Cardiac muscle cell (in vitro differentiated cells and primary cell): ENCODE measurements around the gene TXLNB. TPM values are rescaled to one million over a fixed set of nuclear protein-coding genes. Genes with fewer than 3 reads are reported as not detected.
"Not testable (repeated sequence)": the region's sequence is repeated elsewhere in the genome, so short reads cannot be mapped to it uniquely, and the experiment has no call there.

Source experiments
- DNase-seq, 2 donors: peaks; one replicate each; pipeline versions ENCODE4 v3.0.0 to v3.0.0-alpha.2; 2010 to 2017; ENCODE audit warnings: low read depth in 1 of 2, low spot score in 1 of 2
- H3K27ac ChIP-seq: fragments of 200-600 bp; sonication (generic); 2 replicates; pipeline ENCODE4 v1.5.1; 2016
- H3K27me3 ChIP-seq: fragments of 200-600 bp; sonication (generic); 2 replicates; pipeline ENCODE4 v1.6.0; 2016; ENCODE audit warnings: control low read depth
- H3K36me3 ChIP-seq: fragments of 200-600 bp; sonication (generic); 2 replicates; pipeline ENCODE4 v1.5.1; 2016; ENCODE audit warnings: control low read depth
- H3K4me1 ChIP-seq: fragments of 200-600 bp; sonication (generic); 2 replicates; pipeline ENCODE4 v1.8.1; 2017; ENCODE audit warnings: low read depth, mild to moderate bottlenecking, mixed run types
- H3K4me3 ChIP-seq: fragments of 200-600 bp; sonication (generic); 2 replicates; pipeline ENCODE4 v1.5.1; 2016; ENCODE audit warnings: mild to moderate bottlenecking
- H3K9me3 ChIP-seq: fragments of 200-600 bp; sonication (generic); 2 replicates; pipeline ENCODE4 v1.5.1; 2017; ENCODE audit warnings: low read depth, mild to moderate bottlenecking, control low read depth
- polyA plus RNA-seq: library from polyadenylated mRNA; unstranded; fragments of >200 nt; fragmentation: Nextera tagmentation; extraction: Ambion mirVana; gene quantifications from 2 replicates; pipeline ENCODE4 v1.2.1, GENCODE V29; 2016
- total RNA-seq: library from RNA; depleted of rRNA; stranded (reverse); fragments of >200 nt; gene quantifications from 2 replicates; pipeline ENCODE4 v1.2.3, GENCODE V29; 2016
- TF ChIP-seq, protein P1 (sequence below): IDR thresholded peaks from 2 replicates; pipeline ENCODE4 v1.5.1; 2012; ENCODE audit warnings: low read depth, mild to moderate bottlenecking, low read length

Gene TXLNB
- total and polyA plus RNA-seq, 2 experiments from 2014 or later, result 5.9 to 17.5 TPM

DNA sequence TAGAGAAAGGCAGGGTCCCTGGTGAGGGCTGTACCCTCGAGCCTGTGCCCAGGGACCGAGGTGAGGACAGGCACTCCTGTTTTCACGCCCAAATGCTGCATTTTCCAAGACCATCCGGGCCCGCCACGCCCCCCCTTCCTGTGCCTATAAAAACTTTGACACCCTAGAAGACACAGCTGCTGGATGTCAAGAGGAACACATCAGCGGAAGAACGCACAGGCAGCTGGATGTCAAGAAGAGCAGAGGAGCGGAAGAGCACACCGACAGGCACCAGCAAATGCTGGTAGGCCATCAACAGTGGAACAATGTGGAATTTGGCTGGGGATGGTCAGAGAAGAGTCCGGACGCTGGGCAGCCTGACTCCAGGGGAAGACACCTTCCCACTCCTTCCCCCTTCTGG, 56.1 kb downstream of the TXLNB start:
- H3K36me3 ChIP-seq, result no peaks in the 10 kb centered on the region

DNA sequence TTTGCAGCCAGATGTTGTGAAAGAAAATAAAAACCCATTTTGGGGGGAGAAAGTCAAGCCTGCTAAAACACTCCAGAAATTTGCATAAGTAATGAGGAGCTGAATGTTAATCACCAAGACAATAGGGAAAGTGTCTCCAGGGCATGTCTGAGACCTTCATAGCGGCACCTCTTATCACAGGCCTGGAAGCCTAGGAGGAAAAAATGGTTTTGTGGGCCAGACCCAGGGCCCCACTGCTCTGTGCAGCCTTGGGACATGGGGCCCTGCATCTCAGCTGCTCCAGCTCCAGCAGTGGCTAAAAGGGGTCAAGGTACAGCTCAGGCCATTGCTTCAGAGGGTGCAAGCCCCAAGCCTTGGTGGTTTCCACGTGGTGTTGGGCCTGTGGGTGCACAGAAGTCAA, 57.6 kb downstream of the TXLNB start:
- H3K36me3 ChIP-seq, H3K27me3 ChIP-seq, H3K27ac ChIP-seq, H3K9me3 ChIP-seq, H3K4me3 ChIP-seq, DNase-seq: not testable (repeated sequence)
- H3K4me1 ChIP-seq, result peaks cover 12% of the 10 kb centered on the region

More for the DNA sequence above, 56.1 kb downstream of the TXLNB start:
- TF ChIP-seq, protein P1, sequence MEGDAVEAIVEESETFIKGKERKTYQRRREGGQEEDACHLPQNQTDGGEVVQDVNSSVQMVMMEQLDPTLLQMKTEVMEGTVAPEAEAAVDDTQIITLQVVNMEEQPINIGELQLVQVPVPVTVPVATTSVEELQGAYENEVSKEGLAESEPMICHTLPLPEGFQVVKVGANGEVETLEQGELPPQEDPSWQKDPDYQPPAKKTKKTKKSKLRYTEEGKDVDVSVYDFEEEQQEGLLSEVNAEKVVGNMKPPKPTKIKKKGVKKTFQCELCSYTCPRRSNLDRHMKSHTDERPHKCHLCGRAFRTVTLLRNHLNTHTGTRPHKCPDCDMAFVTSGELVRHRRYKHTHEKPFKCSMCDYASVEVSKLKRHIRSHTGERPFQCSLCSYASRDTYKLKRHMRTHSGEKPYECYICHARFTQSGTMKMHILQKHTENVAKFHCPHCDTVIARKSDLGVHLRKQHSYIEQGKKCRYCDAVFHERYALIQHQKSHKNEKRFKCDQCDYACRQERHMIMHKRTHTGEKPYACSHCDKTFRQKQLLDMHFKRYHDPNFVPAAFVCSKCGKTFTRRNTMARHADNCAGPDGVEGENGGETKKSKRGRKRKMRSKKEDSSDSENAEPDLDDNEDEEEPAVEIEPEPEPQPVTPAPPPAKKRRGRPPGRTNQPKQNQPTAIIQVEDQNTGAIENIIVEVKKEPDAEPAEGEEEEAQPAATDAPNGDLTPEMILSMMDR, result no peak
- Histone ChIP-seq H3K9me3 (no peaks in the 10 kb centered on the region), H3K4me3 (no peak overlapping the region), H3K27me3 (no peaks in the 10 kb centered on the region), H3K4me1 (peaks cover 4% of the 10 kb centered on the region), H3K27ac (no peak overlapping the region)
- no peak for DNase-seq

DNA sequence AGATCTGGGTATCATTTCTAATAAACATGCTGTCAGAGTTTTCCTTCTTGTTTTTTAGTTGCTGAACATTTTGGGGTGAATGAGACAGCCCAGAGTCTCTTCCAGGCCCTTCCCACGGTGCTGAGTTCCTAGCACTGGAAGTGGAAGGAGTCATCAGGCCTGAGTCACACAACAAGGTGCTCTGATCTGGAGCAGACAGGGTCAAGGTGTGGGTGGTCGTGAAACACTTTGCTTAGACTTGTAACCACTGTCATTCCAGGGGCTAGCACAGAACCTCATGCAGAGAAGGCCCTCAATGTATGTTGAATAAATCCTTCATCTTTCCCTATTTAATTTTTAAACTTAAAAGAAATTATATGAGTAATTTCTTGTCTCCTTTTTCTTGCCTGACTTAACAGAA, 60.6 kb downstream of the TXLNB start:
- no peaks in the 10 kb centered on the region for H3K27me3 ChIP-seq
- H3K36me3 ChIP-seq, result no peaks in the 10 kb centered on the region
- H3K4me1 ChIP-seq, result peaks cover 12% of the 10 kb centered on the region
- peak overlapping the region; percentile 71 for H3K27ac ChIP-seq
- TF ChIP-seq, protein P1, result no peak
- H3K4me3 ChIP-seq, result no peak overlapping the region
- no peaks in the 10 kb centered on the region for H3K9me3 ChIP-seq
- DNase-seq, result no peak

DNA sequence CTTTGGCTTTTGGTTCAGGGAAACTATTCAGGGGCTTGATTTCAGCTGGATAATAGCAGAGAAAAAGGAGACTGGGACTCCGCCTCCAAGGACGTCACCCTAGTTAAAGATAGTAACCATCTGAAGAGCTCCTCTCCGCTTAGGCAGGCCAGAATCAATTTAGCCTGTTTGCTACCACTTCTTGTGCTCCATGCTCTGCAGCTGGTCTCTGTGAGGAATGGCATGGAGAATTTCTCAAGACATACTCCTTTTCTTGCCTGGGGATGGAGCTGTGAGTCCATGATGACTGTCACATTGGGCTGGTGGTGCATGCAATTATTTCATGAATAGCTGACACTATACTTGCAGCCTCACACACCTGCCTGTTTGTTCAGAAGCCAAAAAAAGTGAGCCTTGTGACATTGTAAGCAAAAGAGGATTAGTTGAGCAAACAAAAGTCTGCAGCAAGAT, 61.4 kb downstream of the TXLNB start:
- no peaks in the 10 kb centered on the region for H3K27me3 ChIP-seq
- H3K4me1 ChIP-seq, result peaks cover 12% of the 10 kb centered on the region
- TF ChIP-seq, protein P1, result peak; percentile 18
- no peak overlapping the region for H3K4me3 ChIP-seq
- peak overlapping the region; percentile 71 for H3K27ac ChIP-seq
- H3K36me3 ChIP-seq, result no peaks in the 10 kb centered on the region
- peak; percentile 43 to 55 for DNase-seq
- no peaks in the 10 kb centered on the region for H3K9me3 ChIP-seq

DNA sequence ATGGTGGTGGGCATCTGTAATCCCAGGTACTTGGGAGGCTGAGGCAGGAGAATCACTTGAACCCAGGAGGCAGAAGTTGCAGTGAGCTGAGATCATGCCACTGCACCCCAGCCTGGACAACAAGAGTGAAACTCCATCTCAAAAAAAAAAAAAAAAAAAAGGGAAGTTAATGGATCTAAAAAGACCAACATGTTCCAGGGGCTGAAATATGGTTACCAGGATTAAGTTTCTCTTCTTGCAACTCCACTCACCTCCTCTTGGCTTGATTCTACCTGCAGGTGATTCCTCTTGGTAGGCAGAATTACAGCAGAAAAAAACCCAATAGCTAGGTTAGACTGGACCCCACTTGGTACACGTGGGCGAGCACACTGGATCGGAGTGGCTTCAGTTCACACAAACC, 63.4 kb downstream of the TXLNB start:
- H3K27ac ChIP-seq, DNase-seq, H3K36me3 ChIP-seq, H3K4me3 ChIP-seq, H3K9me3 ChIP-seq, H3K27me3 ChIP-seq: not testable (repeated sequence)
- H3K4me1 ChIP-seq, result peaks cover 12% of the 10 kb centered on the region

DNA sequence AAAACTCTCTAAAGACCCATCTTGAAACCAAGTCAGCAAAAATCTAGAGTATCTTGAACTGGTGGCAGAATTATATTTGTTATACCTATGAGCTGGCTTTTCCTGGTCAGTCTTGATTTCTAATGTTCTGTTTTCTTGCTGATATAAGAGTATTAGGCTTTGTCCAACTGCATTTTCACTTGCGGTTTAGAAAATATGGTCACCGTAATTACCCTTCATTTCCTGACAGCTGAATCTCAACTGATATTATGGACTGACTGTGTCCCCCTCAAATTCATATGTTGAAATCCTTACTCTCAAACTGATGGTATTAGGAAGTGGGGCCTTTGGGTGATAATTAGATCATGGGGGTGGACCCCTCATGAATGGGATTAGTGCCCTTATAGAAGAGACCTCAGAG, 72.1 kb downstream of the TXLNB start:
- DNase-seq, result no peak
- Histone ChIP-seq H3K4me3 (no peak overlapping the region), H3K27ac (peak overlapping the region; percentile 97), H3K4me1 (no peaks in the 10 kb centered on the region), H3K9me3 (no peaks in the 10 kb centered on the region), H3K36me3 (no peaks in the 10 kb centered on the region), H3K27me3 (no peaks in the 10 kb centered on the region)
- TF ChIP-seq, protein P1, result no peak

DNA sequence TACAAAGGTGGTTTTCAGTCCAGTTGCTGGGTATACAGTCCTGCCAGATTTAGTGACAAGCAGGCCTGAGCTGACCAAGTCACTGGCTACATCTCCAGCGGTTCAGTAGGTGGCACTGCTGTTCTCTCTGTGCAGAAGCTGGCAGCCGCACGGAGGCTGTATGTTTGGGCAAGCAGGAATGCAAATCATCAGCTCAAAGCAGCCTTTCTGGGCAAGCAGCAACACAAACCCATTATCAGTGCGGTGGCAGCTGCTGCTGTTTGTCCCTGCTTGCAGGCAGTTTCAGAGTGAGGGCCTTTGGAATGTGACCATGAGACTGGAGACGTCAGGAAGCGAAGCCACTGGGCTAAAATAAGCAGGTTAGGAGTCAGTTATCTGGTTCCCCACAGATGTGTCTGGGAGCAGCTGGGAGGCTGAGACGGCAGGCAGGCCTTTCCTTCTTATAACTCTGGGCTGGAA, 72.5 kb downstream of the TXLNB start:
- no peaks in the 10 kb centered on the region for H3K9me3 ChIP-seq
- TF ChIP-seq, protein P1, result peak; percentile 92
- H3K4me3 ChIP-seq, result no peak overlapping the region
- H3K27ac ChIP-seq, result peak overlapping the region; percentile 97
- no peaks in the 10 kb centered on the region for H3K36me3 ChIP-seq
- no peaks in the 10 kb centered on the region for H3K27me3 ChIP-seq
- no peaks in the 10 kb centered on the region for H3K4me1 ChIP-seq
- DNase-seq, result peak; percentile 90 to 95

DNA sequence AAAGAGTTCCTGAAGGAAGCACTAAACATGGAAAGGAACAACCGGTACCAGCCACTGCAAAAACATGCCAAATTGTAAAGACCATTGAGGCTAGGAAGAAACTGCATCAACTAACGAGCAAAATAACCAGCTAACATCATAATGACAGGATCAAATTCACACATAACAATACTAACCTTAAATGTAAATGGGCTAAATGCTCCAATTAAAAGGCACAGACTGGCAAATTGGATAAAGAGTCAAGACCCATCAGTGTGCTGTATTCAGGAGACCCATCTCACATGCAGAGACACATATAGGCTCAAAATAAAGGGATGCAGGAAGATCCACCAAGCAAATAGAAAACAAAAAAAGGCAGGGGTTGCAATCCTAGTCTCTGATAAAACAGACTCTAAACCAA, 79.3 kb downstream of the TXLNB start:
- H3K9me3 ChIP-seq, H3K4me3 ChIP-seq, DNase-seq, H3K27me3 ChIP-seq, H3K27ac ChIP-seq, H3K36me3 ChIP-seq, H3K4me1 ChIP-seq: not testable (repeated sequence)

DNA sequence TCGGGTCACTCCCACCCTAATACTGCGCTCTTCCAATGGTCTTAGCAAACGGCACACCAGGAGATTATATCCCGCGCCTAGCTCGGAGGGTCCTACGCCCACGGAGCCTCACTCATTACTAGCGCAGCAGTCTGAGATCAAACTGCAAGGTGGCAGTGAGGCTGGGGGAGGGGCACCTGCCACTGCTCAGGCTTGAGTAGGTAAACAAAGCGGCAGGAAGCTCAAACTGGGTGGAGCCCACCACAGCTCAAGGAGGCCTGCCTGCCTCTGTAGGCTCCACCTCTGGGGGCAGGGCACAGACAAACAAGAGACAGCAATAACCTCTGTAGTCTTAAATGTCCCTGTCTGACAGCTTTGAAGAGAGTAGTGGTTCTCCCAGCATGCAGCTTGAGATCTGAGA, 81.0 kb downstream of the TXLNB start:
- not testable (repeated sequence) for H3K4me1 ChIP-seq, H3K36me3 ChIP-seq, H3K9me3 ChIP-seq, DNase-seq, H3K4me3 ChIP-seq, H3K27ac ChIP-seq, H3K27me3 ChIP-seq
